Spinal cord (tissue), 10 donors: ENCODE measurements around the gene C3orf20. TPM values are rescaled to one million over a fixed set of nuclear protein-coding genes. Genes with fewer than 3 reads are reported as not detected.

Experiments used
- DNase-seq, 6 donors: peaks; one replicate each; pipeline versions ENCODE4 v3.0.0 to v3.0.0-alpha.2; 2013 to 2015; ENCODE audit warnings: low spot score in 6 of 6, low read depth in 4 of 6
- H3K27ac ChIP-seq: one replicate; pipeline ENCODE4 v1.5.1; 2013; ENCODE audit warnings: low read depth, low read length, control low read depth
- H3K27me3 ChIP-seq: one replicate; pipeline ENCODE4 v1.6.1; 2013; ENCODE audit warnings: low read length; ENCODE audit not compliant: control insufficient read depth, insufficient read depth
- H3K36me3 ChIP-seq: one replicate; pipeline ENCODE4 v1.6.1; 2013; ENCODE audit warnings: low read length; ENCODE audit not compliant: control insufficient read depth, insufficient read depth
- H3K4me1 ChIP-seq: one replicate; pipeline ENCODE4 v1.6.1; 2013; ENCODE audit warnings: low read length; ENCODE audit not compliant: control insufficient read depth, insufficient read depth
- H3K4me3 ChIP-seq: one replicate; pipeline ENCODE4 v1.5.1; 2013; ENCODE audit warnings: low read depth, low read length, control low read depth
- H3K9me3 ChIP-seq: one replicate; pipeline ENCODE4 v1.6.1; 2013; ENCODE audit warnings: low read length; ENCODE audit not compliant: control insufficient read depth, insufficient read depth
- WGBS: methylation state at CpG from one replicate; pipeline ENCODE4 v1.1.5; 2013; ENCODE audit warnings: missing lambda C conversion rate; ENCODE audit not compliant: insufficient coverage; 5-methylcytosine and 5-hydroxymethylcytosine counted together
- polyA plus RNA-seq, 2 donors: library from polyadenylated mRNA; unstranded; fragments of 120-200 nt; gene quantifications; one replicate each; pipeline ENCODE4 v1.2.1, GENCODE V29; 2013; ENCODE audit not compliant: insufficient read length in 2 of 2
- total RNA-seq, 2 donors: library from RNA; depleted of rRNA in 1 of 2; stranded (reverse); fragments of 120-200 nt in 1 of 2; fragments of >200 nt in 1 of 2; gene quantifications; one replicate each; pipeline versions ENCODE4 v1.2.3 to v1.2.4, GENCODE V29; 2013 to 2014
- donor health status: healthy.

The C3orf20 gene
- total and polyA plus RNA-seq, 4 donors = 0.06 to 0.33 (median 0.16) TPM

GRCh38 chr3:14796403-14797077 lies 121.6 kb downstream of the C3orf20 start:
- Histone ChIP-seq H3K27me3 (peaks cover 2% of the 10 kb centered on the region), H3K36me3 (no peaks in the 10 kb centered on the region), H3K4me3 (no peak overlapping the region), H3K27ac (no peak overlapping the region), H3K9me3 (no peaks in the 10 kb centered on the region), H3K4me1 (peaks cover 20% of the 10 kb centered on the region)
- 23% methylated on average over 10 of the region's 14 CpGs for WGBS
- peak in 2 of 6 donors; percentile 51 to 92 for DNase-seq

- Histone ChIP-seq H3K27ac (no peak overlapping the region), H3K4me3 (no peak overlapping the region), H3K4me1 (peaks cover 26% of the 10 kb centered on the region), H3K9me3 (no peaks in the 10 kb centered on the region), H3K27me3 (peaks cover 2% of the 10 kb centered on the region), H3K36me3 (no peaks in the 10 kb centered on the region)
- no peak for DNase-seq
- 85% methylated on average over 4 of the region's 4 CpGs for WGBS
Measured at GRCh38 chr3:14797731-14798130, 122.8 kb downstream of the C3orf20 start.

GRCh38 chr3:14798231-14798630 lies 123.3 kb downstream of the C3orf20 start:
- no peaks in the 10 kb centered on the region for H3K36me3 ChIP-seq
- no peak overlapping the region for H3K4me3 ChIP-seq
- WGBS = 88% methylated on average over 6 of the region's 6 CpGs

GRCh38 chr3:14799146-14799545 lies 124.2 kb downstream of the C3orf20 start:
- H3K4me3 ChIP-seq = no peak overlapping the region
- no CpG with 5 or more reads among the region's 4 CpGs for WGBS

More at GRCh38 chr3:14798231-14798630, 123.3 kb downstream of the C3orf20 start:
- no peak for DNase-seq
- no peaks in the 10 kb centered on the region for H3K9me3 ChIP-seq
- H3K27ac ChIP-seq = no peak overlapping the region
- peaks cover 23% of the 10 kb centered on the region for H3K4me1 ChIP-seq
- peaks cover 2% of the 10 kb centered on the region for H3K27me3 ChIP-seq

GRCh38 chr3:14801031-14801430 lies 126.1 kb downstream of the C3orf20 start:
- Histone ChIP-seq H3K4me1 (peaks cover 26% of the 10 kb centered on the region), H3K27ac (no peak overlapping the region), H3K27me3 (no peaks in the 10 kb centered on the region), H3K36me3 (no peaks in the 10 kb centered on the region), H3K9me3 (no peaks in the 10 kb centered on the region), H3K4me3 (no peak overlapping the region)
- DNase-seq = no peak
- 97% methylated on average over 6 of the region's 9 CpGs for WGBS

More at GRCh38 chr3:14799146-14799545, 124.2 kb downstream of the C3orf20 start:
- H3K36me3 ChIP-seq = no peaks in the 10 kb centered on the region
- DNase-seq = no peak
- H3K4me1 ChIP-seq = peaks cover 20% of the 10 kb centered on the region
- no peak overlapping the region for H3K27ac ChIP-seq
- peaks cover 2% of the 10 kb centered on the region for H3K27me3 ChIP-seq
- H3K9me3 ChIP-seq = no peaks in the 10 kb centered on the region

- DNase-seq = peak in 1 of 6 donors; percentile 31
- H3K27me3 ChIP-seq = no peaks in the 10 kb centered on the region
- 56% methylated on average over 4 of the region's 10 CpGs for WGBS
- peaks cover 21% of the 10 kb centered on the region for H3K4me1 ChIP-seq
- H3K4me3 ChIP-seq = no peak overlapping the region
- H3K9me3 ChIP-seq = no peaks in the 10 kb centered on the region
- H3K36me3 ChIP-seq = no peaks in the 10 kb centered on the region
- no peak overlapping the region for H3K27ac ChIP-seq
Measured at GRCh38 chr3:14801668-14802380, 126.9 kb downstream of the C3orf20 start.

- peaks cover 18% of the 10 kb centered on the region for H3K4me1 ChIP-seq
- no peaks in the 10 kb centered on the region for H3K27me3 ChIP-seq
- H3K36me3 ChIP-seq = no peaks in the 10 kb centered on the region
- H3K4me3 ChIP-seq = no peak overlapping the region
- no peak for DNase-seq
- WGBS = 80% methylated on average over 3 of the region's 7 CpGs
- H3K27ac ChIP-seq = no peak overlapping the region
- no peaks in the 10 kb centered on the region for H3K9me3 ChIP-seq
Measured at GRCh38 chr3:14802381-14802731, 127.4 kb downstream of the C3orf20 start.

GRCh38 chr3:14803101-14803980 lies 128.4 kb downstream of the C3orf20 start:
- Histone ChIP-seq H3K9me3 (no peaks in the 10 kb centered on the region), H3K27me3 (no peaks in the 10 kb centered on the region), H3K36me3 (no peaks in the 10 kb centered on the region), H3K4me1 (peaks cover 18% of the 10 kb centered on the region), H3K4me3 (no peak overlapping the region), H3K27ac (no peak overlapping the region)
- DNase-seq = no peak
- WGBS = 74% methylated on average over 8 of the region's 13 CpGs

GRCh38 chr3:14803981-14804834 lies 129.3 kb downstream of the C3orf20 start:
- WGBS = 55% methylated on average over 8 of the region's 12 CpGs
- peaks cover 6% of the 10 kb centered on the region for H3K27me3 ChIP-seq
- H3K4me3 ChIP-seq = no peak overlapping the region
- H3K9me3 ChIP-seq = no peaks in the 10 kb centered on the region
- H3K27ac ChIP-seq = no peak overlapping the region
- no peaks in the 10 kb centered on the region for H3K36me3 ChIP-seq
- DNase-seq = no peak
- peaks cover 18% of the 10 kb centered on the region for H3K4me1 ChIP-seq
